ENCODE results near the gene MOG. TPM values are rescaled to one million over a fixed set of nuclear protein-coding genes. Genes with fewer than 3 reads are reported as not detected.
A peak's percentile ranks its signal among the peaks of the same experiment; 100 is the strongest.

MOG gene
- total RNA-seq, 1 experiment from 2014 or later, result not detected

DNA sequence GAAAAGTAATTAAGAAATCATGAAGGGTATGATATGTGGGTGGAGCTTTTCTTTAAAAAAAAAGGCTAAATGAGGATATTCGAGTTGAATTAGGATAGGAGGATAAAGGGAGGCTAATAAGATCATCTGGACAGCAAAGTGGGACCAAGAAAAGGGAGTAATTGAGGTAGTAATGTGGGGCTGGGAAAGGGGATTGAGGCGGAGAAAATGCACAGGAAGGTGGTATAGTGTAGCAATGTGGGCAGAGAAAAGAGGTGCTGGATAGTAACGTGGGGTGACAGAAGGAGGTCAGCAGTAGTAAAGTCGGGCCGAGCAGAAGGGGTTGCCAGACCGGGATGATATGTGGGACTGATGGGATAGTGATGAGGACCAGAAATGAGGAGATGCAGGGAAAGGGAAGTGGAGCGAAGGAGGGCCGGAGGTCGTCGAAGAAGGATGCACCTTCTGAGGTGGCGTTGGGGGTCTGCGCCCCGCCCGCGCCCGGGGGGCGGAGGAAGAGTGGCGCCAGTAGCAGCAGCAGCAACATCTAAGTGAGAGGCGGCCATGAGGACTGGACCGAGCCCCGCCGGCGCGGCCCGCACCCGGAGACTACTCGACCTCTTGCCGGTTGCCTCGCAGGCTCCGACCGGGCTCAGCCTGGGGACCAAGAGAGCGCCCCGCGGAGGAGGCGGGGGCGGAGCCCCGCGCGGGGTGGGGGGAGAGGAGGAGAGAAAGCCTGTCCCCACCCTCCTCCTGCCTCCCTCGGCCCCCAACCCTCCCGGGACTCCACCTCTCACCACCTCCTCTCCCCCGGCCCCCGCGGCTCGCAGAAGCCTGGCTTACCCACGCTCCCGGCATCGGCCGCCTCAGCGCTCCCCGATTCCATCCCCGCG is 24.8 kb upstream of the MOG start:
- intact Hi-C loops (cut with micrococcal nuclease; ENCODE audit: unreplicated experiment), result no loop called here
- Histone ChIP-seq H3K36me3 (ENCODE audit: low read depth) (no peaks in the 10 kb centered on the region), H4K20me1 (ENCODE audit: insufficient read depth) (no peaks in the 10 kb centered on the region), H3K4me3 (peak overlapping the region; percentile 68), H3K79me2 (ENCODE audit: low read depth) (no peaks in the 10 kb centered on the region), H2AFZ (peak overlapping the region; percentile 79; the same call in 1 of the 2 replicates), H3K4me2 (peak overlapping the region; percentile 82), H3K27me3 (ENCODE audit: insufficient read depth, low read depth) (no peaks in the 10 kb centered on the region), H3K9me2 (ENCODE audit: insufficient read depth) (no peaks in the 10 kb centered on the region), H3K27ac (no peak overlapping the region), H3K9me3 (ENCODE audit: insufficient read depth, low read depth) (no peaks in the 10 kb centered on the region), H3F3A (ENCODE audit: insufficient read depth, low read depth) (peaks cover 4% of the 10 kb centered on the region; the same call in 1 of the 2 replicates), H3K4me1 (replicated peaks; ENCODE audit: insufficient read depth) (peaks cover 5% of the 10 kb centered on the region; the same call in 1 of the 2 replicates)
- ChIA-PET CTCF (interaction anchor here (0.6 to 1.3 kb wide), 4 partner anchors 15 to 644 kb away, joined by 4 to 9 read pairs (median 6); no protein-coding TSS in a partner anchor), POLR2A (ENCODE audit: unreplicated experiment) (interaction anchor here (0.5 to 0.7 kb wide), 7 partner anchors 34 to 1865 kb away, joined by 3 to 8 read pairs (median 3); no protein-coding TSS in a partner anchor)
- TF ChIP-seq EZH2 (IDR thresholded peaks at IDR 0.05; ENCODE audit: low read depth), result no peak
- TF ChIP-seq, protein P1, sequence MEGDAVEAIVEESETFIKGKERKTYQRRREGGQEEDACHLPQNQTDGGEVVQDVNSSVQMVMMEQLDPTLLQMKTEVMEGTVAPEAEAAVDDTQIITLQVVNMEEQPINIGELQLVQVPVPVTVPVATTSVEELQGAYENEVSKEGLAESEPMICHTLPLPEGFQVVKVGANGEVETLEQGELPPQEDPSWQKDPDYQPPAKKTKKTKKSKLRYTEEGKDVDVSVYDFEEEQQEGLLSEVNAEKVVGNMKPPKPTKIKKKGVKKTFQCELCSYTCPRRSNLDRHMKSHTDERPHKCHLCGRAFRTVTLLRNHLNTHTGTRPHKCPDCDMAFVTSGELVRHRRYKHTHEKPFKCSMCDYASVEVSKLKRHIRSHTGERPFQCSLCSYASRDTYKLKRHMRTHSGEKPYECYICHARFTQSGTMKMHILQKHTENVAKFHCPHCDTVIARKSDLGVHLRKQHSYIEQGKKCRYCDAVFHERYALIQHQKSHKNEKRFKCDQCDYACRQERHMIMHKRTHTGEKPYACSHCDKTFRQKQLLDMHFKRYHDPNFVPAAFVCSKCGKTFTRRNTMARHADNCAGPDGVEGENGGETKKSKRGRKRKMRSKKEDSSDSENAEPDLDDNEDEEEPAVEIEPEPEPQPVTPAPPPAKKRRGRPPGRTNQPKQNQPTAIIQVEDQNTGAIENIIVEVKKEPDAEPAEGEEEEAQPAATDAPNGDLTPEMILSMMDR (conservative IDR thresholded peaks at IDR 0.05), result no peak
- BruUV-seq (replicated peaks), result no TSS peak
- DNase-seq, result peak in 1 of 2 experiments; percentile 77

DNA sequence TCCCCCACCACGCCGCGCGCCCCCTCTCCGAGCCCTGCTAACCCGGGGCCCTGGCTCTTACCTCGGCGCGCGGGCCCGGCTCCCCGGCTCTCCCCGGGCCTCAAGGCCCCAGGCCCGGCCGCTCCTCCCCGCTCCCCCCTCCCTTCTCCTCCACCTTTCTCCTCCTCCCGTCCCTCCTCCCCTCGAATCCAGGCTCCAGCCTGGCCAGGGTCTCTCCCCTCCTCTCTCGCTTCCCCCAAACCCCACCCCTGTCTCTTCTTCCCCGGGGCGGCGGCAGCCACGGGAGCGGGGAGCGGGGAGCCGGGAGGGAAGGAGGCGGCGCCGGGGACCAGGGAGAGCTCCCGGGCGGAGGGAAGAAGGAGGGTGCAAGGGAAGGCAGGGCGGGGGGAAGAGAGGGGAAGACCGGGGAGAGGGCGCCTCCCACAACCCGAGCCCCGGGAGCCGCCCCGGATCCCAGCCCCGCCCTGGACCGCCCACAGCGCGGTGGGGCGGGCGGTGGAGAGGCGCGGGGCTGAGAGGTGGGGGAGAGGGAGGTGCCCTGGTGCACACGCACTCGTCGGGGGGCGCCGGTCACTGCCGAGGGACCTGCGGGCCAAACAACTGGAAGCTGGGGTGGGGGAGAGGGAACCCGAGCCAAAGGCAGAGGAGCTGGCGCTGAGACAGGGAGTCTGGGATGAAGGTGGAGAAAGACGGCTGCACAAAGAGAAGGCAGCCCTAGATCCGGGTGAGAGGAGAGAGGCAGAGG is 23.9 kb upstream of the MOG start, which contains the start of gene GABBR1:
GABBR1 (minus strand) TSS at position 395 of the 745 bp plus-strand sequence. CDS start 798 bp downstream, outside the sequence.
- Histone ChIP-seq H3K9me3 (ENCODE audit: insufficient read depth, low read depth) (no peaks in the 10 kb centered on the region), H3K27ac (no peak within 1 kb of the TSS), H3K4me2 (peak within 1 kb of the TSS; percentile 82), H3K36me3 (ENCODE audit: low read depth) (no peaks in the 10 kb centered on the region), H3K79me2 (ENCODE audit: low read depth) (no peaks in the 10 kb centered on the region), H3K27me3 (ENCODE audit: insufficient read depth, low read depth) (no peaks in the 10 kb centered on the region), H3K9me2 (ENCODE audit: insufficient read depth) (no peaks in the 10 kb centered on the region), H3K4me3 (peak within 1 kb of the TSS; percentile 68), H4K20me1 (ENCODE audit: insufficient read depth) (no peaks in the 10 kb centered on the region), H3K4me1 (replicated peaks; ENCODE audit: insufficient read depth) (peaks cover 5% of the 10 kb centered on the region; the same call in 1 of the 2 replicates), H3F3A (ENCODE audit: insufficient read depth, low read depth) (peaks cover 4% of the 10 kb centered on the region; the same call in 1 of the 2 replicates), H2AFZ (peak within 1 kb of the TSS; percentile 79)
- no peak for TF ChIP-seq EZH2 (IDR thresholded peaks at IDR 0.05; ENCODE audit: low read depth)
- TF ChIP-seq, protein P1 (conservative IDR thresholded peaks at IDR 0.05), result no peak
- POLR2A ChIA-PET (ENCODE audit: unreplicated experiment), result interaction anchor here (0.5 to 0.8 kb wide), 11 partner anchors 15 to 1864 kb away, joined by 3 to 21 read pairs (median 7); no protein-coding TSS in a partner anchor
- no TSS peak for BruUV-seq (replicated peaks)
- CTCF ChIA-PET, result interaction anchor here (0.6 to 1.3 kb wide), 5 partner anchors 14 to 325 kb away, joined by 3 to 9 read pairs (median 4); no protein-coding TSS in a partner anchor
- intact Hi-C loops (cut with micrococcal nuclease; ENCODE audit: unreplicated experiment), result no loop called here
- DNase-seq, result peak; percentile 65 to 93

DNA sequence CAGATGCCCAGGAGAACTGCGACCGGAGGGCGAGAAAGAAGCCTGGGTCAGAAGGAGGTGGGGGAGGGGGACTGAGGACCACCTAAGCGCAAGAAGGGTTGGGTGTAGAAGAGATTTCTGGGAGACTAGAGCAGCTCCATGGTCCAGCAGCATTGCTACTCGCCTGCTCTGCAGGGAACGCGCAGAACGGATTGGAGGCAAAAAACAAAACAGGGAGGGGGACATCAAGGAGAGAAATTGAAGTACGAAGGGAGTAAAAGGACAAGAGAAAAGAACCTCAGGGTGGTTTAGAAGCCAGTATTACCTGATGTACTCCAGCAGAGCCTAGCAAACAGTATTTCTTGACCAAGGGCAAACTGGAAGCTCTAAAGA is 23.4 kb upstream of the MOG start:
- BruUV-seq (replicated peaks), result no TSS peak
- DNase-seq, result no peak
- intact Hi-C loops (cut with micrococcal nuclease; ENCODE audit: unreplicated experiment), result no loop called here

More for the DNA sequence above, 23.4 kb upstream of the MOG start:
- no peaks in the 10 kb centered on the region for H4K20me1 ChIP-seq (ENCODE audit: insufficient read depth)
- H3K9me3 ChIP-seq (ENCODE audit: insufficient read depth, low read depth), result no peaks in the 10 kb centered on the region
- POLR2A ChIA-PET (ENCODE audit: unreplicated experiment), result interaction anchor here (0.5 to 0.8 kb wide), 5 partner anchors 14 to 905 kb away, joined by 3 to 21 read pairs (median 11); no protein-coding TSS in a partner anchor
- no peak overlapping the region for H3K27ac ChIP-seq
- H3K9me2 ChIP-seq (ENCODE audit: insufficient read depth), result no peaks in the 10 kb centered on the region
- H3K79me2 ChIP-seq (ENCODE audit: low read depth), result no peaks in the 10 kb centered on the region
- H3F3A ChIP-seq (ENCODE audit: insufficient read depth, low read depth), result peaks cover 4% of the 10 kb centered on the region; the same call in 1 of the 2 replicates
- H3K36me3 ChIP-seq (ENCODE audit: low read depth), result no peaks in the 10 kb centered on the region
- CTCF ChIA-PET, result interaction anchor here (0.8 to 1.3 kb wide), 3 partner anchors 15 to 21 kb away, joined by 3 to 9 read pairs (median 6); no protein-coding TSS in a partner anchor
- TF ChIP-seq, protein P1 (conservative IDR thresholded peaks at IDR 0.05), result no peak
- TF ChIP-seq EZH2 (IDR thresholded peaks at IDR 0.05; ENCODE audit: low read depth), result no peak
- peak overlapping the region; percentile 68 for H3K4me3 ChIP-seq
- H3K27me3 ChIP-seq (ENCODE audit: insufficient read depth, low read depth), result no peaks in the 10 kb centered on the region
- peaks cover 5% of the 10 kb centered on the region; the same call in 1 of the 2 replicates for H3K4me1 ChIP-seq (replicated peaks; ENCODE audit: insufficient read depth)
- peak overlapping the region; percentile 79 for H2AFZ ChIP-seq
- peak overlapping the region; percentile 82 for H3K4me2 ChIP-seq
